ENCODE results near the gene THOP1.

DNA sequence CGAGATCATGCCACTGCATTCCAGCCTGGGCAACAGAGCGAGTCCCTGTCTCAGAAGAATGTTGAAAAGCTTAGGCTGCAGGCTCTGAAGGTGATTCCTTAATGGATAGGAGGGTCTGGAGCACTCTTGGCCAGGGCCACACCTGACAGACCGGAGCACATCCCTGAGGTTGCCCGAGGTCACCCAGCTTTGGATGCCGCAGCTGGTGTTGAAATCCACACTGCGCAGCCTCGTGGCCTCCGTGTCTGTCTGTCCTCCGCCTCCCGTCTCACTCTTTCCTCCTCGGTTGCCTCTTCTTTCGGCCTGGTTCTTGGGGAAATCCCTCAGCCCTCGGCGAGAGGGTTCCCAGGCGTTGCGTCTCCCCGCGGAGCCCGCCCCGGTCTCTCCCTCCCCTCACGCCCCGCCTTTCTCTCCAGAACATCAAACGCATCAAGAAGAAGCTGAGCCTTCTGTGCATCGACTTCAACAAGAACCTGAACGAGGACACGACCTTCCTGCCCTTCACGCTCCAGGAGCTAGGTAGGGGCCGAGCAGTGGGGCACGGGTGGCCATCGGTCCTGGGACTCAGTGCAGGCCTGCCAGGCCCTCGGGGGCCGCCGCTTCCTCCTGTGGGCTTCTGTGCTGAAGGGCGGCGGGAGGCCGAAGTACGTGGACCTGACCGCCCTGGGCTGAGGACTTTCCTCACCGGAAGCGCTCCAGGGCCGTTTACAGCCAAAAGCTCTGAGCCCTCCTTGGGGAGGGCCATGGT is 14.1 kb downstream of the THOP1 start:
- no peak for TF ChIP-seq POLR2A (IDR thresholded peaks at IDR 0.05)
- TF ChIP-seq, protein P1, sequence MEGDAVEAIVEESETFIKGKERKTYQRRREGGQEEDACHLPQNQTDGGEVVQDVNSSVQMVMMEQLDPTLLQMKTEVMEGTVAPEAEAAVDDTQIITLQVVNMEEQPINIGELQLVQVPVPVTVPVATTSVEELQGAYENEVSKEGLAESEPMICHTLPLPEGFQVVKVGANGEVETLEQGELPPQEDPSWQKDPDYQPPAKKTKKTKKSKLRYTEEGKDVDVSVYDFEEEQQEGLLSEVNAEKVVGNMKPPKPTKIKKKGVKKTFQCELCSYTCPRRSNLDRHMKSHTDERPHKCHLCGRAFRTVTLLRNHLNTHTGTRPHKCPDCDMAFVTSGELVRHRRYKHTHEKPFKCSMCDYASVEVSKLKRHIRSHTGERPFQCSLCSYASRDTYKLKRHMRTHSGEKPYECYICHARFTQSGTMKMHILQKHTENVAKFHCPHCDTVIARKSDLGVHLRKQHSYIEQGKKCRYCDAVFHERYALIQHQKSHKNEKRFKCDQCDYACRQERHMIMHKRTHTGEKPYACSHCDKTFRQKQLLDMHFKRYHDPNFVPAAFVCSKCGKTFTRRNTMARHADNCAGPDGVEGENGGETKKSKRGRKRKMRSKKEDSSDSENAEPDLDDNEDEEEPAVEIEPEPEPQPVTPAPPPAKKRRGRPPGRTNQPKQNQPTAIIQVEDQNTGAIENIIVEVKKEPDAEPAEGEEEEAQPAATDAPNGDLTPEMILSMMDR (IDR thresholded peaks at IDR 0.05): no peak
